Stimulated activated naive CD8-positive, alpha-beta T cell treated with anti-CD3 and anti-CD28 coated beads, Interleukin-15, Interleukin-2, amounts not matched to agents 100 U/mL and 50 U/mL, for 24 hours (primary cell): ENCODE results near the gene DIS3L2.
"Not testable (repeated sequence)": the region's sequence is repeated elsewhere in the genome, so short reads cannot be mapped to it uniquely, and the experiment has no call there.

ENCODE experiments used
- ATAC-seq: fragments of 150-1000 bp; cut with Tn5 transposase; one replicate; pipeline ENCODE4 v1.10.0; 2021
- DNase-seq: peaks from one replicate; pipeline ENCODE4 v3.0.0; 2021

The DIS3L2 gene

DNA sequence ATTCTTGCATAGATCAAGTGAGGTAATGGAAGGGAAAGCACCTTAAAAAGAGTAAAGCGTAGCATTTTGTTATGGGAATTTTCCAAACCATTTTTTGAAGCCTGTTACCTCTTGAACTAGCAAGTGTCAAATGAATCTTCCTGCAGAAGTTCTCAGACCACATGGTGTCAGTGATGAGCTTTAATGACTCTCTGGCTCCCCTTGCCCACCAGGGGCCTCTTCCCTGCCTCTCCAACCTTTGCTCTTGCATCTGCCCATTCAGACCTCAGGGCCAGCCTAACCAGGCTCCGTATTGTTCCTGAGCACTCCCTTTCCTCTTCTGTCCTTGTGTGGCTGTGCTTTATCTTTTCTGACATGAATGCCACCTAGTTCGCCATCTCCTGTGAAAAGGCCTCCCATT, 155.9 kb downstream of the DIS3L2 start:
- ATAC-seq, result peak; percentile 9
- DNase-seq, result no peak

DNA sequence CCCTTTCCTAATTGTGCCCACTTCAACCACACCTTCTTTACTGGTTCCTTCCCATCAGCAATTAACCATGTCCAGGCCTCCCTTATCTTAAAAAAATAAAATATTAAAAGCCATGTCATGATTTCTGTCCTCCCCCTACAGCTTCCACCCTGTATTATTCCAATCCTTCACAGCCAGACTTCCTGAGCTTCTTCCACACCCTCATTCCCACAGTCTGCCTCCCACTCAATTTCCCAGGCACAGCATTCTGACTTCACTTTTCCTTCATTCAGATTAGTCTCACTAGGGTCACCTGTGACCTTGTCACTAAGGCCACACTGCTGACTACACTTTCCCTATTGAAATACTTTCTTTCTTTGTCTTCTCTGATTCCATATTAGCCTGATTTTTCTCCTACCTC, 159.4 kb downstream of the DIS3L2 start:
- DNase-seq (no peak), ATAC-seq (no peak)

DNA sequence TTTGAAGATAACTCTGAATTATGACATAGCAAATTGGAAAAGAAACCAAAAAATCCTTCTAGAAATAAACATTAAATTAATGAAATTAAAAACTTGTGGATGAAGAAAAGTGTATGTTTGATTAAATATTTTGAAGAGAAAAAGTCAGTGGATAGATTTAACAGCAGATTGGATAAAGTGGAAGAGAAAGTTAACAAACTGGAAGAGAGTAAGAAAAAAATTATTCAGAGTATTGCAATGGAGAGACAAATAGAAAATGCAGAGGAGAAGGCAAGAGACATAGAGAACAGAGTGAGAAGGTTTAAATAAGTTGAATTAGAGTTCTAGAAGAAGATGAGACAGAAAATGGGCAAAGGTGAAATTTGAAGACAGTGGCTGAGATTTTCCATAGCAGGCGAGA, 162.8 kb downstream of the DIS3L2 start:
- ATAC-seq, result no peak
- DNase-seq, result no peak

DNA sequence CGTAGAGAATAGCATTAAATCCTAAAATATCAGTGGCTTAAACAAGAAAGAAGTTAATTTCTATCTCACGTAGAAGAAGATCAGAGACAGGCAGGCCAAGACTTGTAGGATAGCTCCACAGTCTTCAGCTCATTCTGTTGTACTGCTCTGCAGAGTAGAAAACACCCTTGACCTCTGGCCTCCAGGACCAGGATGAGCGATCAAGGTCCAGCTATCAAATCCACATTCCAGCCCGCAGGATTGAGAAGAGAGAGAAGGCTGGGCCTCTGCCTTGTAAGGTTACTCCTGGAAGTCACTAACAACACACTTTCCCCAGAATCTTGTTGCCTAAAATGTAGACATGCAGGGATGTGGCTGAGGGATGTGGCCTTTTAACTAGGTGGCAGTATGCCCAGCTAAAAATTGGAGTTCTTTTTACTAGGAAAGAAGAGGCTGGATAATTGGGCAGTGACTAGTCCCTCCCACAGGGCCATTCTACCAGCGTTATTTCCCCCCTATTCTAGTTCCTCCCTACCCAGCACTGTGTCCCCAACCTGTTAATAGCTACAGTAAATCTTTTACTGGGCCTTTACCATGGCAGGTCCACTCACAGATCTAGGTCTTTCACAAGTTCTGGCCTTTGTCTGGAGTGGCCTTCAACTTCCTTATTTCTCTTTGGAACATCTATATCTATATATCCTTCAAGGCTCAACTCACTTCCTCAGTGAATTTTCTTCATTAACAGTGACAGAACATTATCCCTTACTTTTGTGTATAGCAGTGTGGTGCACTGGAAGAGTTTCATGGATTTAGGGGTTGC, 165.0 kb downstream of the DIS3L2 start:
- no peak for ATAC-seq

DNA sequence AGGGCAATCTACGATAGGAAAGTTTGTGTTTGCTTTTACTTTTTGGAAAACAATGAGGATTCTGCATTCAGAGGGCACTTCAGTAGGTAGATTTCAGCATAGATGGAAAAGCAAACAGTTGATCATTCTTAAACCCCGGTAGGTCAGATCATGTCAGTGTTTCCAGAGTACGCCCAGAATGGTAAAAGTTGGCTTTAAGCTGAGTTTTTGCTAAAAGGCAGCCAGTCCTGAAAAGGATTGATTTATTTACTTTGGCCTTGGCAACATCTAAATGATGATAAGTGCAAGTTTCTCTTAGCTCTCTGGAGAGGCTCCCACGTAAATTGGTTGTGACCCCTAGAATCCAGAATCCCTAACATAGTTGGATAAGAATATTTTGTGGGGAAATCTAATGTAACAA, 168.0 kb downstream of the DIS3L2 start:
- ATAC-seq (no peak), DNase-seq (no peak)

More for the DNA sequence above, 165.0 kb downstream of the DIS3L2 start:
- DNase-seq, result no peak

DNA sequence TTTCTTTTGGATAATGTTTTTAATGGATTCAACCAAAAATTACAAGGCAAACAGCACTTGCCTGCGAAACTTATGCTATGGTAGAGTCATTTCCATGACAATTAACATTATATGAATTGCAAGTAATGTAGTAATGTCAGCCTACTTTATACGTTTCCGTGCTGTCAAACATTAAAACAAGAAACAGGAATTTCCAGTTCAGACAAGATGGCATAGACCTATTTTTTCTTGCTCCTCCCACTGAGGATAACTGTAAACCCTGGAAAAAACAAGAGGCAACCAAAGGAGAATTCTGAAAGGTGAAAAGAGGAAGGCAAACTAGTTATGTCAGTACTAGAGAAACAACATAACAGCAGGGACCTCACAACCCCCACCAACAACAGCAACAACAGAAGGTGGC, 170.7 kb downstream of the DIS3L2 start:
- ATAC-seq (no peak), DNase-seq (no peak)

DNA sequence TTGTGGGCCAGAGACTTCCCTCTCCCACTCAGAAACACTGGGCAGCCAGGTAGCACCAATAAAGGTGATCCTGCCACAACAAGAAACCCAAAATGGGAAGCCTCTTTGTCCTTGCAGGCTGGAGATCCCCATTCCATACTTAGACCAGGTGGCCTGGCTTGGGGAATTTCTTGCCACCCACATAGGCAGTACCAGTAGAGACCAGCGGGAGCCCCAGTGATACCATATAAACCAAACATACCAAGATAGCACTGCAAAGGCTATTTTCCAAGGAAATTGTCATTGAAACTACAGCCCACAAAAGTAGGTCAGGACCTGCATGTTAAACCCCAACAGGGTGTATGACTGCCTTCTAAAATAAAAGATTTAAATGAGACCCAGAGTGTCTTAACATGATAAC, 171.6 kb downstream of the DIS3L2 start:
- DNase-seq, result no peak
- ATAC-seq, result no peak

DNA sequence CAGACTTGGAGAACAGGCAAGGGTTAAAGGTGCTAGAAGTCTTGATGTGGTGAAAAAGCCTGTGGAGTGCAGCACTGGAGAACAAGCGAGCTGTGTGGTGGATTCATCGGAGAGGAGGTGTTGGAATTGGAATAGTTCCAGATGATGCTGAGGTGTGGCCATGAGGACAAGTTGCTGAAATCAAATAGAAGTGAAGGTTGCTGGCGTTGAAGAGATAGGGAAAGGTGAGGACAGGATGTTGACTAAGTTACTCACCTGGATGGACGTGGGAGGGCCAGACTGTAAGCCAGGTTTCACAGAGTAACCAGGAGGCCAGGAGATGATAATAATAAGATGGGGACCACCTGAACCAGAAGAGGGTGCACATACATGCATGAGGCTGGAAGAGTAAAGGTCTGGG, 173.4 kb downstream of the DIS3L2 start:
- DNase-seq (no peak), ATAC-seq (no peak)

DNA sequence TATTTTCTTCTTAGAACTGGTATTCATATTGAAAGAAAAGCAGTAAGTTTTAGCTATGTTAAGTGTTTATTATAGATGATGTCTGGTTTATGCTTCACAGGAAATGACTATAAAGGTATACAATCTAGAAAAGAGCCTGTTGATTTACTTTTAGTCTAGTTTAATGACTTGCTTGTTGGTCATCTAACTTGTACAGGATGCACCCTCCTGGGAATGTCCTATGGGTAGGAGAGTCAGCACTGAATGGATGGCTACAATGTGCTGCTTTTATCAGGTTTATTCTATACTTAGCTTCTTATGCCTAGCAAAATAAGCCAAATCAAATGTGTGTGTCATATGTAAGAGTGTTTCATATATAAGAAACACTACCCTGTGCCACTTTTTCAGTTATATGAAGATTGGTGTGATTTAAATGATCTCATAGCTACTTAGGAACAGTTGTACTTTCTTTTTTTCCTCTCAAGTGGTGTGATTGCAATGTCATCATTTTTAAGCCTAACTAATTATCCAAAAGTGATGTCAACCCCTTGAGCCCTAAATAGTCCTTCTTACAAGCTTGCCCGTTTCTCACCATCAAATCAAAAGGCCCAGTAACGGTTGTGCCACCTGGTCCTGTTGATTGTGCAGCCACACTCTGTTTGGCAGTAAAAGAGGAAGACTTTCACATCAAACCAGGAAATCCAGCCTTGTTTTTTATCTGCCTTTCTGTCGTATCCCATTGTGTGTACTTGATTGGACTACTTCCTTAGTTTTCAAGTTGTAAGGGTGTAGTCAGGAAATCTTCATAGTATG, 176.0 kb downstream of the DIS3L2 start:
- no peak for ATAC-seq

DNA sequence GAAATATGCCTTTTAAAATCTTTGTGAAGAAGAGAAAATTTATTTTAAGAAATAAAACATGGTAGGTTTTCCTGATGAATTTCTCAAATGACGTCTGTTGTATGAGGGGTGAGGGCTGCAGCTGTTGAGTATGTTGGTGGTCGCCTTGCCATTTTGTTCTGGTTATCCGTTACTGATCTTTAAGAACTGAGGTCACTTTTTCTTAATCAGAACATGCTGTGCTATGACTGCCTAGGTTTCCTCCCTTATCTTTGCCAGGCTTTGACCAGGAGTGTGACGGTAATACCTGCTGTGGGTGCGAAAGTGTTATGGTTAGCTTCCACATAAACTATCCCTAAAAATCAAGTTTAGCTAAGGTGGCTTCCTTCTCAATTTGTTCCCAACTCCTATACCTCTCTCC, 176.9 kb downstream of the DIS3L2 start:
- DNase-seq (no peak), ATAC-seq (no peak)

More for the DNA sequence above, 176.0 kb downstream of the DIS3L2 start:
- DNase-seq, result no peak

DNA sequence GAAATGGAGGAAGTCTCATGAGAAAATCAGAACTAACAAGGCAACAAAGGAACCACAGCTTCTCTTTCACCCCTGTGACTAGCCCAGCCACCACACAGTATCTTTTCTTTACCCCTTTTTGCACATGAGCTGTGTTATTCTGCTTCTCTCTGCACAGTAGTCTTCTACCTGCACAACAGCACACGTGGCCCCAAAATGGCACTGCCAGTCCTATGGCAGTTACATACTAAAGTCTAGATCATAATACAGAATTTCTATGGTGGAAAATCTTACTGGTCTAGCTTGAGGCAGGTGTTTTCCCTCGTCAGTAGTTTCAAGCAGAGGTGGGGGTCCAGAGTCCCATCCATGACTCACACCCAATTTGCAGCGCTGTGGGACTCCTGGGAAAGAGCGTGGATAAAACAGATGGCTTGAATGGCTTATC, 177.7 kb downstream of the DIS3L2 start:
- ATAC-seq, result peak; percentile 54
- DNase-seq, result no peak

DNA sequence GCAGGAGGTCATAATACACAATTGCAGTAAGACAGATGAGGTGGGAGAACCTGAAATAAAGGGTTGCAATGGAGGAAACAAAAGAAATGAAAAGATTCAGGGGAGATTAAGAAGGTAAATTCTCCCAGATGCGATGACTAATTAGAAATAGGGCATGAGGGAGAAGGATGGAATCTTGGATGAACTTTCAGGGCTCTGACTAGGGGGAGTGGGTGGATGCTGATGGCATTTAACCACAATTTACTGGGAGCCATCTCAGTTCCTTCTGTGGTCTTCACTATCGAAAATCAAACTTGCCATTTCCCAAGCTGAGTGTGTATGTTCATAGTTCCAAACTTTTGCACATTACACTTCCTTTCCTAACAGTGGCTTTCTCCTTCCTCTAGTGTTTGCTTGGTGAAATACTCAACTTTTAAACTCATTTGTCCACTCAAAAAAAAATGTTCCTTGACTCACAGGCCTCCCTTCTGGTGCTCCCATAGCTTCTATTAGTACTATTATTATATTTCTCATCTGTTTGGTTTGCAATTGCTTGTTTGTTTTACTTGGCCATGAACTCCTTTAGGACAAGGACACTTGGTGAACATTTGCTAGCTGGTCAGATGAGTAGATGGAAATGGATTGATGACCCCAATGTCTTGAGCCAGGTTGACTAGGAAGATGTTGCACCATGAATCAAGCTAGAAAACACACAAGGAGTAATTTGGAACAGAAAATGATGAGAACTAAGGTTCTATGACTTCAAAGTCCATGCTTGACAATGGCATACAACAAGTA, 178.5 kb downstream of the DIS3L2 start:
- ATAC-seq (no peak), DNase-seq (no peak)

DNA sequence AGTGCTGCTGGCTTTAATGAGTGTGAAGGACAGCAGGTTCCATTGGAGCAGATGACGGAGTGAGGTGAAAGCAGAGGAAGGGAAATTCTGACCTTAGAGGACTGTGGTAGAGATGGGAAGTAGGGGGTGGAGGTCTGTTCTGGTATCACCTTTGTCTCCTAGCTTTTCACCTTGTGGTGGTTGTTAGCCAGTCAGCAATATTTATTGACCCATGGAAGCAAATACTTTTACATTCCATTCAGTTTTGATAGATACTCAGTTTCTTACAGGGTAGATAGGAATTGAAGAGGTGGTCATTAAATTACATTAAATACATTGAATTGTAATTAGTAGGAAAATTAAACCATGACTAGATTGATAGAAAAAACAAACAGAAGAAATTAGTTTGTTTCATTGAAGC, 180.1 kb downstream of the DIS3L2 start:
- ATAC-seq, result no peak

DNA sequence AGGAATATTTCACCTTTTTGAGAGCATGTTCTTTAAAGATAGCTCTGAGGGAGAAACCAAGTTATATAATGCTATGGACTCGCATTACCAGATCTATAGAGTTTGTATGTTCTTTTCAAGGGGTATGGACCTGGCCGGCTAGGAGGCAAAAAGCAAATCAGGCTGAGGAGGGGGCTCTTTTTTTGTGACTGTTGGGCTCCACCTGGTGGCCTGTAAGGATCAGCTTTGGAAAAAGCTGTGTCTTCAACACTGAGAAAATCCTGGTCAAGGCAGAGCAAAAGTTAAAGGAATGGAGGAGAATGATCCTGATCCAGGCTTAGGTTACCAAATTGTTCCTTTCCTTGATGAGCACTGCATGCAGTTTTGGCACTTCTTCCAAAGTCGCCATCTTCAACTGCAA, 180.5 kb downstream of the DIS3L2 start:
- ATAC-seq, result peak; percentile 53
- DNase-seq, result peak; percentile 30

More for the DNA sequence above, 180.1 kb downstream of the DIS3L2 start:
- DNase-seq, result no peak

DNA sequence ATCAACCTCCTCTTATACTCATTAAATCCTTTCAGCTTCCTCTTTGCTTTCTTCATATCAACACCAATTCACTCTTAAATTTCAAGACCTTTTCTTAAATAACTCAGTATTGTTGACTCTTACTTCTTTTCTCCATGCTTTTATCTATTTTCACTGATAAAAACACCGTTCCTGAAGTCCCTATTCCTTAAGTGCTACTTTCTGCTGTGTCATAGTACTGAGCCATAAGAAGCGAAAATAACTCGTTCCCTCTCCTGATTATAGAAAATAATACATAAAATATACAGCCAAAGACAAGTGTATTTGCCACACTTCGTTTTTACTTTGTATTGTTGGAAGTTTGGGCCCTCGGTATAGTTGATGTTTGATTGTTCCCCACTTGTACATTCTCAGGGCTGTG, 181.0 kb downstream of the DIS3L2 start:
- no peak for DNase-seq
- no peak for ATAC-seq

DNA sequence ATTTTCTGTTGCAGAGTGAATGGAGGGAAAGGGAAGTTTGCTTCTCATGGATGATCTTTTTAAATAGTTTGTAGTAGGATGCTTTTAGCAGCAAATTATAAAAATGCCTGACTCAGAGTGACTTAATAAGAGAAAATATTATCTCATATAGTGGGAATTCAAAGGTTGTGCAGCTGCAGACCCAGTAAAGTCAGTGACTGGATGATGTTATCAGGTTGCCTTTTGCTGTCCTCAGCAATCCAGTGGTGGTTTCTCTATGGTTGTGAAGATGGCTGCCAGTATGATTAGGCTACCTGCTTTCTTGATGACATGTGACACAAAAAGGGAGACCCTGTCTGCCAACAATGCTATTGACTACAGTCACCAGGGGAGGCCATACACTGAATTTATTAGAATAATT, 184.8 kb downstream of the DIS3L2 start:
- ATAC-seq, result no peak
- no peak for DNase-seq

DNA sequence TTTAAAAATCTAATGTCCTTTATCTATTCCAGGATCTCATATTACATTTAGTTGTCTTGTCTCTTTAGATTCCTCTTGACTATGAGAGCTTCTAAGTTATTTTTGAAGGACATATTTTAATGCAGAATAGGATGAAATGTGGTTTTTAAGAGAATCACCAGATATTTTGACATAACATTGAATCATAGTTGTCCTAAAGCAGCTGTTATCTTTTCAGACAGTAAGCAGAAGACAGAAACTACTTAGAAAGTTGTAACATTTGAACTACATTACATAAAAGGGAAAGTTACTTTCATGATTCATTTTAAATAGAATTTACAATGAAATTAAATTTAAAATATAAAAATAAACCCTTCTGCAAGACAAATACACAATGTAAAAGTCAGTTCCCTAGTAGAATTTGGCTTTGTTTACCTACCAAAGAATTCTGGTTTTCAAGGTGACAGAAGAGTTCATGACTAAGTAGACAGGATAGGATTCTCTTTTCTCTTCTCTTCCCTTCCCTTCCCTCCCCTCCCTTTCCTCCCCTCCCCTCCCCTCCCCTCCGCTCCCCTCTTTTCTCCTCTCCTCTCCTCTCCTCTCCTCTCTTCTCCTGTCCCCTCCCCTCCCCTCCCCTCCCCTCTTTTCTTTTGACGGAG, 186.0 kb downstream of the DIS3L2 start:
- DNase-seq (no peak), ATAC-seq (no peak)

DNA sequence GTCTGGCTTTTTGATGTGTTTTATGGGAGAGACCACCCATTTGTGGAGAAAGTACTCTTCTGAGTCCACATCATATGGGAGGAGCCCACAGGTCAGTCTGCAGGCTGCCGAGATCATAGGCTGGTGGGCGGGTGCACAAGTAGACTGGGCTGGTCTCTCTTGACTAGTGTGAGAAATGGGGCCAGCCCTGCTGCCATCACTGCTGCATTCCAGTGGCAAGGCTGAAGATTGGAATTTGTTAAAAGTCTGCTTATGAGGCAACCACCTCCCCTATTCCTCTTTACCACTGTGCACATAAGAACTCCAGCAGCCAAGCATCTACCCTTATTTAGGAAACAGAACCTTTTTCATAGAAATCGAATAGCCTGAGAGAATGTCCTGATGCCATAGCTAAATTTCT, 200.7 kb downstream of the DIS3L2 start:
- ATAC-seq (no peak), DNase-seq (no peak)

DNA sequence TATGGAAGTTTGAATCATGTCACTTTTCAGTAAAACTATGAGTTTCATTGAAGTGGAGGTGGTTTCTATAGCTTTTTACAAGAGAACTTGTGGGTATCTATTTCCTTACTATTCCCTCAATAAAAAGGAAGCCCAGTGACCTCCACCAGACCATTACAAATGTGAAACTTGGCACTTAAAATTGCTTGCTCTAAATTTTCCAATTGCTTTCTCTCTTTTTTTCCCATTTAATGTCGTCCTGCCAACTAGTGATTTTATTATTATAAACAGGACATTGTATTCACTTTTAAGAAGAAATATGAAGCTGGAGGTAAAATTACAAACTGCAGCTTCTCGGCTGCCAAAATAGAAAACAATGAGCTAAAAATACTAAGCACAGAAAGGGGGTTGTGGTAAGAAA, 208.9 kb downstream of the DIS3L2 start:
- no peak for DNase-seq
- no peak for ATAC-seq

DNA sequence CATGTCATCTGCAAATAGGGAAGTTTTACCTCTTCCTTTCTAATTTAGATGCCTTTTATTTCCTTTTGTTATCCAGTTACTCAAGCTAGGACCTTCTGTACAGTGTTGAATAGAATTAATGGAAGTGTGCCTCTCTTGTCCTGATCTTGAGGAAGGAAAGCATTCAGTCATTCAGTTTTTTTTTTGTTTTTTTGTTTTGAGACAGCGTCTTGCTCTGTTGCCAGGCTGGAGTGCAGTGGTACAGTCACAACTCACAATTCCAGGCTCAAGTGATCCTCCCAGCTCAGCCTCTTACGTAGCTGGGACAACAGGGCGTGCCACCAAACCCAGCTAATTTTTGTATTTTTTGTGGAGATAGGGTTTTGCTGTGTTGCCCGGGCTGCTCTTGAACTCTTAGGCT, 213.1 kb downstream of the DIS3L2 start:
- DNase-seq (no peak), ATAC-seq (no peak)

DNA sequence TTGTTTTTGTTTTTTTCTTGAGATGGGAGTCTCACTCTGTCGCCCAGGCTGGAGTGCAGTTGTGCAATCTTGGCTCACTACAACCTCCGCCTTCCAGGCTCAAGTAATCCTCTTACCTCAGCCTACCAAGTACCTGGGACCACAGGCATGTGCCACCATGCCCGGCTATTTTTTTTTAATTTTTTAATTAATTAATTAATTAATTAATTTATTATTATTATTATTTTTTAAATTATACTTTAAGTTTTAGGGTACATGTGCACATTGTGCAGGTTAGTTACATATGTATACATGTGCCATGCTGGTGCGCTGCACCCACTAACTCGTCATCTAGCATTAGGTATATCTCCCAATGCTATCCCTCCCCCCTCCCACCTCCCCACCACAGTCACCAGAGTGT, 215.1 kb downstream of the DIS3L2 start:
- not testable (repeated sequence) for DNase-seq, ATAC-seq

DNA sequence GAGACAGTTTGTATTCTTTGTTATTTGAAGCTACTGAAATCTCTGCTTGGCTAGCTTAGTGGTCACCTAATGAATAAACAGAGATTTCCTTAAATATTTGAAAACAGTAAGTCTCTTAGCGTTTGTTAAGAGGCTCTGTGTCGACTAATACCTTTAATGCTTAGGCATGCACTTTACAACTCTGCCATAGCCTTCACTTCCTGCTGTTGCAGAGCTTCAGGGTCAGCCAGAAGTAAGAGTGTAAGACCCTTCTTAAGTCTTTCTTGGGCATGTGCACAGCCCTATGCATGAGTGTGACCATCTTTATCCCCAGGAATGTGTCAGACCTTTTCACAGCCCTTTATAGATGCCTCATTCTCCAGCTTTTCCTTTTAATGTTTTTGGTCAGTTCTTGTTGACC, 221.8 kb downstream of the DIS3L2 start:
- no peak for ATAC-seq
- DNase-seq, result no peak
